GM19351 (cell line): ENCODE measurements around the gene SNORC.
"Not testable (repeated sequence)": the region's sequence is repeated elsewhere in the genome, so short reads cannot be mapped to it uniquely, and the experiment has no call there.

Source experiments
- ATAC-seq: cut with Tn5 transposase; IDR thresholded peaks from one replicate; pipeline ENCODE4 v1.9.1; 2021; ENCODE audit warnings: mild to moderate bottlenecking, moderate library complexity; ENCODE audit not compliant: unreplicated experiment

SNORC gene

DNA sequence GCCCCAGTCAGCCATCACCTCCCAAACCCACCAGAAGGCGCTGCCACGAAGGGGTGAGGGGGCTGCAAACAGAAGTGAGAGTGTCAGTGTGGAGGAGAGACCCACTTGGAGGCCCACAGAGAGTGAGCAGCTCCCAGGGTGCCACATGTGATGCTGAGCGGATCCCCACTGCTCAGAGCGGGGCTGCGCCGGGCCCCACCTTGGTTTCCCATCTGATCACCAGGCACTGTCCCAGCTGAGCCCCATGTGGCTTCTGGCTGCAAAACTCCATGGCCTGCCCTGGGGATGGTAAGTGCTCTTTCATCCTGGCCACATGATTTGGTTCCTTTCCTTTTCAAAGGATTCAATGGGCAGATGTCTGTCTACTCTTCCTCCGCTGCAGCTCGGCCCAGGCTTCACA, 23.8 kb downstream of the SNORC start:
- no peak for ATAC-seq

DNA sequence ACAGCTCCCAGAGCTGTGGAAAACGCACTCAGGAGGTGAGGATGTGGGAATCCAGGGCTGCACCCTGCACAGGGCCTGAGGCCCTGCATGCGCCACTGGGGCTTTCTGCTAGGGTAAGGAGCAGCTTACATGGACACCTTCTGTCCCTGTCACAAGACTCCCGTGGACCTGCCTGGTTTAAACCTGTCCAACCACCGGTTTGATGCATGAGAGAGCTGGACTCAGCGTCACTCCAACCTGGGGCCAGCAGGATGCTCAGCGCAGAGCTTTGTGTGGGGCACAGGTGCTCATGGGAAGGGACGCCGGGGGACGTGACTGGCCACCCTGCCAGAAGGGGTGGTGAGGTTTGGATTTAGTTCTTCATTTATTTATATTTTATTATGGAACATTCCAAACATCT, 24.2 kb downstream of the SNORC start:
- no peak for ATAC-seq

DNA sequence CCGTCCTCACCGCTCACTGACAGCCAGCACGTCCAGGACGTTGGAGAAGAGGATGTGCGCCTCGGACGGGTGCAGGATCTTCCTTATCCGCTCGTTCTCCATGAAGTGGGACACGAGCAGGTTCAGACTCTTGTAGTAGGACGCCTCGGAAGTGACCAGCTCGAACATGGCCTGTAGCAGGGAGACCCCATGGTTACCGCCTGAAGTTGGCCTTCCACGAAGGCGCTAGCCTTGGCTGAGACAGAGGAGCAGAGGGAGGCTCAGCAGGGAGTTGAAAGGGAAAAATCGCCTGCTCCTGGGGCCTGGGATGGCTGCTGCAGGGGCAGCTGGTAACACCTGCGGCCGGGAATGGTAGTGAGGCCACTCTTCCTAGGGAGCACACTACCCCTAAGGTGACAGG, 24.7 kb downstream of the SNORC start:
- ATAC-seq: no peak

DNA sequence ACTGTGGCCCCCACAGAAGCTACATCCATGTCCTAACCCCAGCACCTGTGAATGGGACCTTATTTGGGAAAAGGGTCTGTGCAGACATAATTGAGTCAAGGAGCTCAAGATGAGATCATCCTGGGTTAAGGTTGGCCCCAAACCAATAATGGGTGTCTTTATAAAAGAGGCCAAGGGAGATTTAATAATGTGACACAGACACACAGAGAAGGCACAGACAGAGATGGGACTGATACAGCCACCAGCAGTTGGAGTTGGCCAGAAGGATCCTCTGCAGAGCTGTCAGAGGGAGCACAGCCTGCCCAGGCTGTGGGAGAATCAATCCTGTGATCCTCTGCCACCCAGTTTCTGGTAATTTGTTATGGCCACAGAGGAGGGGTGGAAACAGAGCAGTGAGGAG, 26.0 kb downstream of the SNORC start:
- ATAC-seq: no peak

DNA sequence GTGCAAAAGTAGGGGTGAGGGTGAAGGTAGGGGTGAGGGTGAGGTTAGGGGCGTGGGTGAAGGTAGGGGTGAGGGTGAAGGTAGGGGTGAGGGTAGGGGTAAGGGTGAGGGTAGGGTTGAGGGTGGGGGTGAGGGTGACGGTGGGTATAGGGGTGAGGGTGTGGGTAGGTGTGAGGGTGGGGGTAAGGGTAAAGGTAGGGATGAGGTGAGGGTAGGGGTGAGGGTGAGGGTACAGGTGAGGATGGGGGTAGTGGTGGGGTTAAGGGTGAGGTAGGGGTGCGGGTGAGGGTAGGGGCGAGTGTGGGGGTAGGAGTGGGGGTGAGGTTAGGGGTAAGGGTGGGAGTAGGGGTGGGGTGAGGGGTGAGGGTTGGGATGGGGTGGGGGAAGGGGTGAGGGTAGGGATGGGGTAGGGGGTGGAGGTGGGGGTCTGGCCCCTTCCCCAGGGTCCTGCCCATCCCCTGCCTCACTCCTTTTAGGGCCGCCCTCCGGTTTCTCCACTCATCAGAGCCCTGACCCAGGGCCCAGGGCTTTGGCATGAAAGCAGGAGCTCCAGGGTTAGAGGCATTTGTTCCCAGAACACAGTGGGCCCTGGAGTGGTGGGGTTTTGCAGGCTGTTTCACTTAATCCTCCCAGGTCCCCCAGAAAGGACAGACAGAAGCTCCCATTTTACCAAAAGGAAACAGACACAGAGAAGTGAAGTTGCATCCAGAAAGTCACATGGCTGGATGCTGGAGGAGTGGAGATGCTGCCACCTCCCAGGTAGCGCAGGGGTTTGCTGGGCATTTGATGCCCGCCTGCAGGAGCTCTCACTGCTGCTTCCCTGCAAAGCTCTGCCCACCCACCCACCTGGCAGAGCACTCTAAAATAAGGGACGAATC, 26.9 kb downstream of the SNORC start:
- no peak for ATAC-seq

DNA sequence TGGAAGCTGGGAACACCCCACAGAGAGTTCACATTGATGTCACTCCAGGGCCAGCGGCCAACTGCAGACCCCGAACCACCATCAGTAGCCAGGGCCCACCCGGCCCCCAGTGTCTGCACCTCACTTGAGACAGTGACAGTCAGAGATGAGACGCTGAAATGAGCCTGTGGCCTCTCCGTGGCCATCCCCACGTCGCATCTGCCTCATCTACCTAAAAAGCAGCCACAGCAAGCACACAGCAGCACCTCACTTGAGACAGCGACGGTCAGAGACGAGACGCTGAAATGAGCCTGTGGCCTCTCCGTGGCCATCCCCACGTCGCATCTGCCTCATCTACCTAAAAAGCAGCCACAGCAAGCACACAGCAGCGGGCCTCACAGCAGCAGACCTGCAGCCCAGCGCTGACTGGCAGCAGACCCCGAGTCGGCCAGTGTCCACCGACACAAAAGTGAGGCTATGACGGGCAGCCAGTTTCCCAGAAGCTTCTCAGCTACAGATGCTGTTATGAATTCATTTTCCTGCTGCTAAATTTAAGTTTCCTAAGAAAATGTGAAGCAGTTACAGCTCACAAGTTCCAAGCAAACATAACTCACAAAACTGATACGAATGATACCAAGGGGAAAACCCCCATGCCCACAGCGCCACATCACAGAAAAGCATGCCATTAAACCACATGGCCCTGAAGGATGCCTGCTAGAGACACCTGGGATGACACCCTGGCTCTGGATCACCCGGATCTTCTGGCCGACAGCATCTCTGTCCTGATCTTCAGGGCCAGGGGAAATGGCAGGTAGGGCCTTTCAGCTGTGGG, 27.7 kb downstream of the SNORC start:
- ATAC-seq: no peak

DNA sequence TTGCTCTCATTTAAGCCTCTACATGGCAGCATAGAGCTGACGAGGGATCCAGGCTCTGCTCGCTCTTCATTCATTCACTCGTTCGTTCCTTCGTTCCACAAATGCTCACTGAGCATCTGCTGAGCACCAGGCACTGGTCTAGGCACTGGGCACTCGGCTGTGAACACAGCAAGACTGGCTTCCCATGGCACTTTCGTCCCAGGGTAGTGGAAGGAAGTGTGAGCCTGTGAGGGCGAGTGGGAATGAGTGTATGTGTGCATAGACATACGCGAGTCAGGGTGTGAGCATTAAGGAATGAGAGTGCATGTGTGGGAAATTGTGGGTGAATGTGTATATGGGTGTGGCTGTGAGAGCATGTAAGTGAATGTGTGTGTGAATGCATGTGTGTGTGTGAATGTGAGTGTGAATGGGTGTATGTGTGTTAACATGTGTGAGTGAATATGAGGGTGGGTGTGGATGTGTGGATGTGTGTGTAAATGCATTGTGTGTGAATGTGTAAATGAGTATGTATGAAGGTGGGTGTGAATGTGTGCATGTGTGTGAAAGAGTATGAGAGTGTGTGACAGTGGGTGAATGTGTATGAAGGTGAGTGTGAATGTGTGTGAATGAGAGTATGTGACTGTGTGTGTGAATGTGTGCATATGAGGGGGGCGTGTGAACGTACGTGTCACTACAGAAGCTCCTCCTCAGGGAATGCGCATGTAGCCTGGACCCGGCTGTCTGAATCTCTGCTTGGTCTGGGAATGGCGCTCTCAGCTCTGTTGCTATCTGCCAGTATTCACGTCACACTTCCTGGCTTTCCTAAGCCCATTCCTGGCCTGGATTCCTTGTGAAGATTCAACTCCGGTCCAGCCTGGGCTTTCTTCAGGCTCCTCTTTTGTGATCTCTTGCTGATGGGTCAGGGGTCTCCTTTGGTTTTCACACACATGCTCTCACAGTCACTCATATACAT, 28.8 kb downstream of the SNORC start:
- no peak for ATAC-seq

DNA sequence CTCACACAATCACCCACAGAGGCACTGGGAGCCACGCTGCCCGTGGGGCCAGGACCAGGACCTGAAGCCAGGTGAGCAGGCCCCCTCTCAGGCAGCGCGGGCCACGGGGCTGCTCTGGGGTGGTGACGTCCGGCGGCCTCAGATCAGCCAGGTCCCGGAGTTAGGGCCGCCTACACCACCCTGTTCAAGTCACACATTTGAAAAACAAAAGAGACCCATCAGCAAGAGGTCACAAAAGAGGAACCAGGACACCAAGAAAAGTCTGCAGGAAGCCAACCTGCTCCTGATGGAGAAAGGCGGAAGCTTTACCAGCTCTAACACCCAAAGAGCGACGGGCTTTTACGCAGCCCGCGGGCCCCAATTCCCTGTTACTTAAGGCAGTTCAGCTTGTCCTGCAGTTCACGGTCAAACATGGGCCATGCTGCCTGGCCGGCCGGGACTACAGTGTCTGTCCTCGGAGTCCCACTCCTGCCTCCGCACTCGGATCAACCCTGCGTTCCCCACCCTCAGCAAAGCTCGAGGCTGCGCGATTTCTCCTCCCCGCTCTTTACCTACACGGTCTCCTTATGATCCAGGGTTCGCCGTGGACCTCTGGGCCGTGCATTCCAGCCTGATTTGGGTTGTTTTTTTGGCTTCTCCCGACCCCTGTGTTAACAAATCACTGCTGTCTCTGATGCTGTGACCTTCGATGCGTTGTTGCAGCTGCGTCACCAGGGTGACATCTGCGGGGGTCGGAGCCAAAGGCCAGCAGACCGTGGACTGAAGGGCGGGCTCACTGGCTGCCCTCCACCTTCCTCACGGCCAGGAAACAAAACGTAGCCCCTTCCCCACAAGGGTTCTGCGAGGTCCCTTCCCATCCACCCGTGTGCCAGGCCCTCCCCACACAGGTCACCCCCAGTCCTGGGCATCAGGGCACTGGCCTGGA, 31.0 kb downstream of the SNORC start:
- ATAC-seq: no peak

DNA sequence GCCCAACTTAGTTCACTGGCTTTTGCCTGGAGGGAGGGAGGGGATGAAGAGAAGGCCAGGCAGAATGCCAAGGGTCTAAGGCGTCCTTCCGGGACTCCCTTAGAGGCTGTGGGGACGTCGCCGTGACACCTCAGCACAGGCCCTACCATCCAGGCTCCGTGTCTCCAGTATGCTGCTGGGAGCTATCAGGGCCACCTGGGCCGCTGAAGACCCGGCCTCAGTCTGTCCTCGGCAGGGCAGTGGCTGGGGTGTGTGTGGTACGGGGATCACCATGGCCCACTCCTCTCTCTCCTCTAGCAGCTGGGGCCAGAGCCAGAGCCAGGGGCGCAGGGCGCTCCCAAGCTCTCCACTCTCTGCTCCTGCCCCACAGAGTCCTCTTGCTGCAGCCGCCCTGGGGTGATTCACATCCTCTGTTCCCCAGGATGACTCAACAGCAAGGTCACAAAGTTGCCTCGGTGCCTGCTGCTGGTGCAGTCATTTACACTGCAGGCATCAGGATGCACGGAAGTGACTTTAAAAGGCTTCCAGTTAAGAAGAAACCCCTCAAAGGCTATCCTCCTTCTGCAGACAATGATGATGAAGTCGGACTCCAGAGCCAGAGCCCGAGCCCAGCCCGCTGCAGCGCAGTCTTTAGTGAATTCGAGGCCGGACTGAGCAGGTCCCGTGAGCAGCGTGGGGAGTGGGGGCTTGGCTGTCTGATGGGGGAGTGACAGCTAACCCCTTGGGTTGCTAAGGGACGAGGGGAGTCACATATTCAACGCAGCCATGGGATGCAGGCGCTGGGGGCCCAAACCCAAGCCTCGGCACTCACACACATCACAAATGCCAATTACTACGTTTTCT, 31.9 kb downstream of the SNORC start:
- ATAC-seq: no peak

DNA sequence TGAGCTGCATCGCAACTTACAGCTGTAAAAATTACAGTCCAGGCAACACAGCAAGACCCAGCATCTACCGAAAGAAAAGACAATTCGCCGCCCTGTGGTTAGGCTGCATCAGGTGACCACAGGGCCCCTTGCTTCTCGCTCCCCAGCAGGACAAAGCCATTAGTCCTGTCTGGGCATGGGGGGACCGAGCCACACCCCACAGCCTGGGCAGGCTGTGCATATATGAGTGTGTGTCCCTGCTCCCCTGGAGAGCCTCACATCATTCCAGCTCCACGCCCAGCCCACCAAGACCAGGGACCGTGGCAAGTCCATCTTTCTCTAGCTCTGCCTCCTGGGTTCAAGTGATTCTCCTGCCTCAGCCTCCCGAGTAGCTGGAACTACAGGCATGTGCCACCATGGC, 33.9 kb downstream of the SNORC start:
- no peak for ATAC-seq

DNA sequence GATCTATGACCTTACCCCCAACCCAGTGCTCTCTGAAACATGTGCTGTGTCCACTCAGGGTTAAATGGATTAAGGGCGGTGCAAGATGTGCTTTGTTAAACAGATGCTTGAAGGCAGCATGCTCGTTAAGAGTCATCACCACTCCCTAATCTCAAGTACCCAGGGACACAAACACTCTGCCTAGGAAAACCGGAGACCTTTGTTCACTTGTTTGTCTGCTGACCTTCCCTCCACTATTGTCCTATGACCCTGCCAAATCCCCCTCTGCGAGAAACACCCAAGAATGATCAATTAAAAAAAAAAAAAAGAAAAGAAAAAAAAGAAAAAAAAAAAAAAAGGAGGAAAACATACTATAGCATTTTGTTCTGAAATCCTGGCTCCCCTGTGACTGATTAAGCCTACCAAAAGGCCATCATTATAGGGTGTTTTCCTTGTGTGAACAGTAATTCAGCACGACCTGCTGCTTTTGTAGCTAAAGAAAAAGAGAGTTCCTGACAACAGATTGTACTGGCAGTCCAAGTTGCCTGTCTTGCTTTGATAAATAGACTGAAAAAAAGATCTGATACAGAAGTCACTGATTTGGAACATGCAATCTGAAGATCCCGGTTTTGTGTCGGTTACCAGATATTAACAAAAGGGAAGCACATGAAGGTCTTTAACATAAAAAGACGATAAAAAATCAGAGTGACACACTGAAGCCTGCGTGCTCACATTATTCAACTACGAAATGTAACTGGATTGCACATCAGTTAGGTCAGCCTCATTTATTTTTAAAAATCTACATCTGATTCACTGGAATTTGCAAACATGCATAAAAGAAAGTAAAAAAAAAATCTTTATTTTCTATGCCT, 37.0 kb downstream of the SNORC start:
- not testable (repeated sequence) for ATAC-seq

DNA sequence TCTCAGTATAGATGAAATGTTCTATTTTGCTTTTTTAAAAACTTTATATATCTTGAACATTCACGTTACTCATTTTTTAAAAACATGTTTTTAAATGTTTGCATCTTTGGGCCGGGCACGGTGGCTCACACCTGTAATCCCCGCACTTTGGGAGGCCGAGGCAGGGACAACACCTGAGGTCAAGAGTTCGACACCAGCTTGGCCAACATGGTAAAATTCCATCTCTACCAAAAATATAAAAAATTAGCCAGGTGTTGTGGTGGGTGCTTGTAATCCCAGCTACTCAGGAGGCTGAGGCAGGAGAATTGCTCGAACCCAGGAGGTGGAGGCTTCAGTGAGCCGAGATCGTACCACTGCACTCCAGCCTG, 37.6 kb downstream of the SNORC start:
- not testable (repeated sequence) for ATAC-seq

DNA sequence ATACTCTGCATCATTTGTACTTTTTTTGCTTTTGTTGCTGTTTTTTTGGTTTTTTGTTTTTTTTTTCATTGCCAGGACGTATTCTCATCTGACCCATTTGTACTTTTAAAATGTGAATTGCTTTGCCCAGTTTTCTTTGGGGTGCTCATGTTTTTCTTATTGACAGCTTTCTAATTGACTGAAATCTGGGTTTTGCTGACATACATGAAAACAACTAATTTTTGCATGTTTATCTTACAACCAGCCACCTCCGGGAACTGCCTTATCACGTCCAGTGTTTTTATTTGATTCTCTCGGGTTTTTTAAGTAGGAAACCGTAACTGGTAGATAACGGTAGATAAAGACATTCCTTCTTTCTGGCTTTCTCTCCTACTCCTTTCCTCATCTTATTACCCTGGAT, 38.6 kb downstream of the SNORC start:
- ATAC-seq: no peak

DNA sequence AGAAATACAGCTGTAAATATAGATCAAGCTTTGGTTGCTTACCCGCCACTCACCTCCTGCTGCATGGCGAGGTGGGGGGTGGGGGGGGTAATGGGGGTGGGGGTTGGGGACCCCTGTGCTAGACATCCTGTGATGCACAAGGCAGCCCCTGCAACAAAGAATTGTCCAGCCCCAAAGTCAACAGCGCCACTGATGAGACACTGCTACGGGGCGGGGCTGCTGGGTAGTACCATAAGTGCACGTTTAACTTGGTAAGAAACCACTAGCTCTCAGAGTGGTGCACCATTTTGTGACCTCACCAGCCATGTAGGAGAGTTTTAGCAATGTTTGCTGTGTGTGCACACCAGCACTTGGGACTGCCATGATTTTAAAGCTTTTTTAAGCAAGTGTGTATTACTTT, 40.3 kb downstream of the SNORC start:
- ATAC-seq: no peak

DNA sequence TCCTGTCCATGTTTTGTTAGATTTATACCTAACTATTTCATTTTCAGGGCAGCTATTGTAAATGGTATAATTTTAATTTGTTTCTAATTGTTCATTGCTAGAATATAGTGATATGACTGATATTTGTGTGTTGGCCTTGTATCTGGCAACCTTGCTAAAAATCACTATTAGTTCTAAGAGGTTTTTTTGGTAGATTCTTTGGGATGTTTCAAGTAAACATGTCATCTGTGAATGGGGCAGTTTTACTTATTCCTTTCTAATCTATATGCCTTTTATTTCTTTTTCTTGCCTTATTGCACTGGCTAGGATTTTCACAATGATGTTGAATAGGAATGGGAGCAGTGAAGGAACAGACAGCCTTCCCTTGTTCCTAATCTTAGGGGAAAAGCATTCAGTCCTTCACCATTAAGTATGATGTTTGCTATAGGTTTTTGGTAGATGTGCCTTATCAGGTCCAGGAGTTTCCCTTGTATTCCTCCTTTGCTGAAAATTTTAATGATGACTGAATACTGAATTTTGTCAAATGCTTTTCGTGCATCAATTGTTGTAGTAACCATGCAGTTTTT, 41.7 kb downstream of the SNORC start:
- no peak for ATAC-seq

DNA sequence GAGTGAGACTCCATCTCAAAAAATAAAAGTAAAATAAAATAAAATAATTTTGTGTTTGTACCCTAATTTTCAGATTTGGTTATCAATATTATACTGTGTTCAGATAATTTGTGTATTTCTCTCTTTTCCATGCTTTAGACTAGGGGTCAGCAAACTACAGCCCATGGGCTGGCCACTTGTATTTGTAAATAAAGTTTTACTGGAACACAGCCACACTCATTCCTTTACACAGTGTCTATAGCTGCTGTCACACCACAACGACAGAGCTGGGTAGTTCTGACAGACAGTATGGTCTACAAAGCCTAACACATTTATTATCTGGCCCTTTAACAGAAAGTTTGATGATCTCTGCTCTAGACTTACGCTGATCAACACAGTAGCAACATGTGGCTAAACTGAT, 43.8 kb downstream of the SNORC start:
- ATAC-seq: no peak

DNA sequence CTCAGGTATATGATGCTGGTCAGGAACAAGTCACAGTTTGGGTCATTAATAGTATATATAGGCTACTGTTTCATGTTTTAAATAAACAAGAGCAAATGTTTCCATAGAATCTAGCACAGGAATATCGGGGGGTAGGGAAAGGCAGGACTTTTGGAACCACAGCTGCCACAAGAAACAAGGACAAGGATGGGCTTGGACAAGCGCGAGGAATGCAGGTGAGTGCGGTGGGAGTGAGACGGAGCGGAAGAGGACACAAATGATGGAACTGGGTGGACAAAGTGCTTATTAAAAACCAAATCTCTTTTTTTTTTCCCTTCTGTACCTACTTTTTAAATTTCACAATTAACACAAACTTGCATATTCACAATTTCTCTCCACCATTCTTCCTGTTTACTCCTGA, 49.1 kb downstream of the SNORC start:
- no peak for ATAC-seq

DNA sequence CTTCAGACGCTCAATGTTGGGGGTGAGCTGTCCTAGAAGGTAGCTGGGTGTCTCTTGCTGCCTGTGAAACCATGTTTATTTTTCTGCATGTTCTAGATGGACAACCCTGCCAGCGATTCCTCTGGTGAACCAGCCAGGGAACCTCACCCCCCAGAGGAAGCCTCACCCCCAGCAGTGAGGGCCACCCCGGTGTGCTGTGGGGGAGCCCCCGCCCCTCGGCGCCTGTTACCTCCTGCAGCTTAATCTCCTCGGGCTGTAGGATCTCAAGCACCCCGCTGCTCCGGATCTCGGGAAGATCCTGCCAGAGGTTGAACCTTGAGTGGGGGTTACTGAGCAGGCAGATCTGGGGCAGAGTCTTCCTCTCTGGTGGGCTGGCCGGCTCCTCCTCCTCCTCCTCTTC, 50.0 kb downstream of the SNORC start:
- ATAC-seq: no peak
